GM18868 (cell line): Measurements from ENCODE around the gene RARRES1.

Experiments used
- ATAC-seq: cut with Tn5 transposase; IDR thresholded peaks from one replicate; pipeline ENCODE4 v1.9.1; 2021; ENCODE audit warnings: mild to moderate bottlenecking, moderate library complexity; ENCODE audit not compliant: unreplicated experiment

Gene RARRES1

GRCh38 chr3:158766364-158766763 is 34.1 kb upstream of the RARRES1 start:
- ATAC-seq, result no peak

DNA sequence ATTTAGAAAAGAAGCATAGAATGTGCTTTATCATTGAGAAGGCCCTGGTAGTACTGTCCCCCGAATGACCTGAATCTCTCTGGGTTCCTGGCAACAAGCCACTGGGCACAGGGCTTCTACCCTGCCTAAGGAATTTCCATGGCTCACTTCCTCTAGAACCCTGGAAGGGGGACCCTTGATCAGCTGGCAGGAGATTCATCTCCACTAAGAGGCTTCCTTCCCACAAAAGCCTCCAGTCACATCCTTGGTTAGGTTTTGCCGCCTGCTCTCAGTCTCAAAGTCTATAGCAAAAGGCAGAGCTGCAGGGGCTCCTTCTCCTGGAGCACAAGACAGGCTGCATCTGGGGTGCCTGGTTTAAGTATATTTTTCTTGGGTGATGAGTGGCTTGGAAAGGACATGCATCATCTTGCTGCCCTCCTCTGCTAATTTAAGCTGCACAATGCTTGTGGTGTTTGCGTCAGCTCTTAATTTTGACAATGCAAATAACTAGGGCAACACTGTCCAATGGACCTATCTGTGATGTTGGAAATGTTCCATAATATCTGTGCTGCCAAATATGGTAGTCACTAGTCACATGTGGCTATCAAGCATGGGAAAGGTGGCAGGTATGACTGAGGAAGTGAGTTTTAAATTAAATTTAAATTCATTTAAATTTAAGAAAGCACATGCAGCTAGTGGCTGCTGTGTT is 33.4 kb upstream of the RARRES1 start:
- ATAC-seq, result no peak

DNA sequence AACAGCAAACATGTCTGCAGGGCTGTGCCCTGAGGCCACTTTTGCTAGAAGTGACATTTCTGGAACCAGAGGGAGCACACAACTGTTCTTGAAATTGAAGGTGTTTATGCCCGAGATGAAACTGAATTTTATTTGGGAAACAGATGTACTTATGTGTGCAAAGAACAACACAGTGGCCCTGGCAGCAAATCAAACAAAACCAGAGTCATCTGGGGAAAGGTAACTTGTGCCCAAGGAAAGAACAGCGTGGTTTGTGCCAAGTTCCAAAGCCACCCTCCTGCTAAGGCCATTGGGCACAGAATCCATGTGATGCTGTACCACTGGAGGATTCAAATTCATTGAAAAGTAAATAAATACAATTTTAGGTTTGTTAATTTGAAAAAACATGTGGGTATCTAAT is 31.2 kb upstream of the RARRES1 start:
- ATAC-seq, result no peak

- ATAC-seq, result no peak
Observed at GRCh38 chr3:158762701-158763100, 30.4 kb upstream of the RARRES1 start.

DNA sequence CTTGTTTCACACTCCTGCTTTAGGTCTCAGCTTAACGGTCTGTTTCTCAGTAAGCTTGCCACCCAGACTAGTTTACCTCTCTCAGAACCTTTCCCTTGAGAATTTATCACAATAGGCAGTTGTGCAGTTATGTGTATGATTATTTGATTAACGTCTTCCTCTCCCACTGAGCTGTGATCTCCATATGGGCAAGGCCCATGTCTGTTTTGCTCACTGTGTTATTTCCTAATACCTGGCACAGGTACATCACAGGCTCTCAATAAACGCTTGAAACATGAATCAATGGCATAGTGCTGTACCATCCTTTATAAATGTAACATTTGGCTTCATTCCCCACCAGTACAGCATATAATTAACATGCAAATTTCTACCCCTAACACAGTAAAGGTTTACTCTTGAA is 29.1 kb upstream of the RARRES1 start:
- ATAC-seq, result no peak

DNA sequence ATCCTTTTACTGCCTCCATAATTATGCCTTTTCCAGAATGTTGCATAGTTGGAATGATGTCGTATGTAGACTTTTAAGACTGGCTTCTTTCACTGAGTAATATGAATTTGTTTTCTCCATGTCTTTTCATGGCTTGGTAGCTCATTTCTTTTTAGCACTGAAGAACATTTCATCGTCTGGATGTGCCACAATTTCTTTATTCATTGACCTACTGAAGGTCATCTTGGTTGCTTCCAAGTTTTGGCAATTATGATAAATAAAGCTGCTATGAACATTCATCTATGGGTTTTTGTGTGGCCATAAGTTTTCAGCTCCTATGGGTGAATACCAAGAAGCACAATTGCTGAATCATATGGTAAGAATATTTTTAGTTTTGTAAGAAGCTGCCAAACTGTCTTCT is 23.2 kb upstream of the RARRES1 start:
- no peak for ATAC-seq

DNA sequence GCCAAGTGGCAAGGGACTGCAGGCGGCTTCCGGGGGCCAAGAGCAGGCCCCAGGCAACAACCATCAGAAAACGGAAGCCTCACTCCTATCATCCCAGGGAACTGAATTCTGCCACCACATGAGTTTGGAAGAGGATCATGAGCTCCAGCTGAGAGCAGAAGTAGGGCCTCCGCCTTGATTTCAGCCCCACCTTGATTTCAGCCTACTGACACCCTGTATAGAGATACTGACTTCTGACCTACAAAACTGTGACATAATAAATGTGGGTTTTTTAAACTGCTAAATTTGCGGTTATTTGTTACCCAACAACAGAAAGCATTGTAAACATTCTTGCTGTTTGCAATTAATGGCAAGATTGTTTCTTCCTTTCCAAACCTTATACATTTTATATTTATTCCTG is 21.6 kb upstream of the RARRES1 start:
- no peak for ATAC-seq

DNA sequence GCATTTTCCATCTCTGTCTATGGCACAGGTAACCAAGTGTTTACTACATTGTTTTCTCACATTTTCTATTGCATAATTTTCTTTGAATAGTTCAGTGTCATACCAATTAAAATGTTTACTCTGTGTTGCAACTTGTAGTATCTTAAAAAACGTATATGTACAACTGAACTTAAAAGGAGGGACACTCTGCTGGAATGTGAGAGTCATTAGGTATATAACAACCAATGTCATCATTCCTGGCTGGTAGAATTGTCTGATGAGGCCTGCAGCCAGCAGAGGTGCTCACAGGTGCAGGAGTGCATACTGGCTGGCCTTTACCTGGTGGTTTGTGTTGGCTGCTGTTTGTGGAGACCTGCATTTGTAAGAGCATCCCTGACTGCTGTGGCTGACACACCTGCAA is 19.1 kb upstream of the RARRES1 start:
- no peak for ATAC-seq

GRCh38 chr3:158750016-158750415 is 17.8 kb upstream of the RARRES1 start:
- no peak for ATAC-seq

DNA sequence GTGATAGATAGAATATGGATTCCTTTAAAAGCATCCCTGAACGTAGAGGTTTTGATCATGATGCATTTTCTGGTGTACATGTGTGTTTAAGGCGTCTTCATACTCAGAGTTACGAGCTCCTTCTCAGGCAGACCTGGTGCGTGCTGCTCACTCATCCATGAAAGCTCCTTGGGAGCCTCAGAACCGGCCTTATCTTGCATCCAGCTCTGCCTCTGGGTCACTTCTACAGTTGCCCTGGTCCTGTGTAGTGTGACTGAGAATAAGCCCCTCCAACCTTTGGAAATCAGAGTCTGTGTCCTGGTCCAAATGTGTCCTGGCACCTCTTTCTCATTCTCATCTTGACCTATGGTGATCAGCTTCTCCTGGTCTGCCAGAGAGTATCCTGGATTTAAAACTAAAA is 17.3 kb upstream of the RARRES1 start:
- ATAC-seq, result no peak

DNA sequence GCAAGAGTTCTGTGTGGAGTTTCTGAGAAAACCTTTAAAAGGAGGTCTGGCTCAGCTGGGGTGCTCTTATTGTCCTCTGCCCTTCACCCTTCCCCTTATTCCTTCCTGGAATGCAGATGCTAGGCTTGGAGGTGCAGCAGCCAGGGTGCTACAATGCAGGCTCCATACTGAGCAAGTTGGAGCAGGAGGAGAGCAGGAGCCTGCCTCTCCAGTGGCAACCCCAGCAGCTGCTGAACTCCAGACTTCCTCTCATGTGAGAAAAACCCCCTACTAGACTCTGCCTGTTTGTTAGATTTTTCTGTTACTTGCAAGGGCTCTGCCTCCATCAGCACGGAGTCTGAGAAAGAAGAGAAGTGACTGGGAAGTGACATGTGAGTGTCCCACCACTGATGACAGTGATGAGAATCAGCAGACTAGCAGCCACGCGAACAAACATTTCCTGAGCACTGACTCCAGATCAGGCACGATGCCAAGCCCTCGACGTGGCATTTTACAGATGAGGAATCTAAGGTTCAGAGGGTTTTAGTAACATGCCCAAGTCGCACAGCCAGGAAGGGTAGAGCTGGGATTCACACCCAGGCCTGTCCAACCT is 16.1 kb upstream of the RARRES1 start:
- ATAC-seq, result peak; percentile 47

GRCh38 chr3:158747417-158747816 is 15.2 kb upstream of the RARRES1 start:
- ATAC-seq, result peak; percentile 6

- ATAC-seq, result no peak
Observed at GRCh38 chr3:158745551-158745950, 13.3 kb upstream of the RARRES1 start.

DNA sequence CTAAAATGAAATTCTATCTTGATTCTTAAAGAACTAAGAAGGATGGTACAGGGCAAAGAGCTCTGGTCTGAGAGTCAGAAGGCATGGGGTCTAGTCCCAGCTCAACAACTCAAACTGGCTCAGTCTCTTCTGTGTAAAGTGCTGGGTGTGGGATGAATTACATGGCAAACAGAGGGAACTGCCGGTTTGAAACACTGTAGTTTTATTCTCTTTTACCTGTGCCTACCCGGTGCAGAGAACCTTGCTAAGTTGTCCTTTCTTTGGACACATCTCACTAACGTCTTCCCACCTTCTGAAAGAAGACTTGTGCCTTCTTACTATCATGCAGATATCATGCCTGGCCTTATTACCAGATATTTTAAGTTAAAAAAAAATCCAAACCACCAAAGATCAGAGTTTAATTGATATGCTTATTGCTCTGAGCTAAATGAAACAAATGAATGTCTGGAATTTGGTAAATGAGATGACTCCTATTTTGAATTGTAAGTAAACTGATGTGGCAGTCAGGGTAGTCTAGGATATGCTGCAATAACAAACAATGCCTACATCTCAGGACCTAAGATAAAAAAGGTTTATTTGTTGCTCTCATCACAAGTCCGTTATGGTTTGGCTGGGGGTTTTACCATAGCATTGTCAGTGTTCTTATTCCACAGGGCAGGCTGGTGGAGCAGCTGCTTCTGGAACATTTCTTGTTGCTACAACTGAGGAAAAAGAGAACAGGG is 12.5 kb upstream of the RARRES1 start:
- no peak for ATAC-seq

GRCh38 chr3:158743664-158744566 is 11.7 kb upstream of the RARRES1 start:
- no peak for ATAC-seq

DNA sequence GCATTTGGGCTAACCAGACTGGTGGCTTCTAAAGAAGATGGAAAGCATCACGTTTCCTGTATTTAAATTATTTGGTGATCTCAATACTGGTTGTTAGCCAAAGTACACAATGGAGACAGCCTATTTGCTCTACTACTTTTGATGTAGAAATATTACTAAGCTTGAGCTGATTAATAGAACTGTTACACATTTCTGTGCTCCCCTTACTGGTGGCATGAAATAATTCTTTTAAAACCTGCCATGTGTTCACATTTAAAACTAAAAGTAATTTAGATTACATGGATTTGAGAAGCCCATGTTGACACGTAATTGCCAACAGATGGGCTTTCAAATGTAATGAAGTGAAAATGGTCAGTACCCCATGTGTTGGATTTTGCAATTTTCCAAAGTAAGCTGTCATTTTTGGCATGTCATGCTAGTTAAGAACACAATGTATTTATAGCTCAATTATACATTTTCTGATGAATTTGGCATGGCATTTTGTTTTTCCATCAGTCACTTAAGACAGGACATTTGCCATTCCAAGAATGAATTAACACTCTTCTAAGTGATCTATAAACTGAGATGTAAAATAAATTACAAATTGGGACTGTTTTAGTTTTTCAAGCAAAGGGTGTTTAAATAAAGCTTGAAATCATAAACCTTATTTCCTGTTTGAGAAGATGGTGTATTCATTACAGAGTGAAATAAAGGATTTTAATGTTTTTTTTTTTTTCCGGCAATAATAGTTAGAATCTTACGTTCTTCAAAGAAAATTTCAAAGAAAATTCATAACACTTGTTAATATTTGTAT is 10.8 kb upstream of the RARRES1 start:
- no peak for ATAC-seq

GRCh38 chr3:158739661-158740060 is 7.4 kb upstream of the RARRES1 start:
- no peak for ATAC-seq

DNA sequence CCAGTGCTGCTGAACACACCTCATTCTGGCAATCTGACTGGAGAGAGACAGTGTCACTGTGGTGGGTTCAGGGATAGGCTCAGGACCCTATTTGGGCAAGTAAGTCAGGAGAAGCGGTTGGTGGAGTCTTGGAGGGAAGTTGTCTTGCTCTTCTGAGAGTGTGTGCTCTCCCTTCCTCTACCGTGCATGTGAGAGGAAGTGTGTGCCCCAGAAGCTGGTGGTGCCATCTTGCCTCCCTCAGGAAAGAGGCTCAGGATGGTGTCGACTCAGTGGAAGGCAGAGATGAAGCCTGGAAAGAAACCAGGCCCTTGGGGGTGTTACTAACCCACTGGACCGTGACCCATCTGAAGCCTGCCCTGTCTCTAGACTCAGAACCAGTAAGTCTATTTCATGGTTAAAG is 6.8 kb upstream of the RARRES1 start:
- ATAC-seq, result no peak

GRCh38 chr3:158738653-158739052 is 6.4 kb upstream of the RARRES1 start:
- ATAC-seq, result no peak

- ATAC-seq, result no peak
Observed at GRCh38 chr3:158737976-158738615, 5.8 kb upstream of the RARRES1 start.
